C4-2B (cell line): ENCODE results near the gene KCNIP1.

ENCODE experiments used
- H3K27ac ChIP-seq: fragments of 450-650 bp; 2 replicates; pipeline ENCODE4 v1.5.1; 2017
- CTCF ChIP-seq: fragments of 450-650 bp; conservative IDR thresholded peaks from 2 replicates; pipeline ENCODE4 v1.5.1; 2017; ENCODE audit warnings: mild to moderate bottlenecking
- ZFX ChIP-seq: fragments of 450-650 bp; IDR thresholded peaks from 2 replicates; pipeline ENCODE4 v1.6.1; 2017

KCNIP1 gene

GRCh38 chr5:170469414-170469813, 34.4 kb upstream of the KCNIP1 start:
- no peak overlapping the region for H3K27ac ChIP-seq
- TF ChIP-seq ZFX = no peak
- no peak for TF ChIP-seq CTCF

- no peak for TF ChIP-seq ZFX
- TF ChIP-seq CTCF = no peak
- H3K27ac ChIP-seq = no peak overlapping the region
Observed at GRCh38 chr5:170470275-170470674, 33.5 kb upstream of the KCNIP1 start.

- TF ChIP-seq CTCF (no peak), ZFX (no peak)
- no peak overlapping the region for H3K27ac ChIP-seq
Observed at GRCh38 chr5:170470808-170471404, 32.9 kb upstream of the KCNIP1 start.

GRCh38 chr5:170471551-170472178, 32.2 kb upstream of the KCNIP1 start:
- no peak overlapping the region for H3K27ac ChIP-seq
- TF ChIP-seq ZFX = no peak
- TF ChIP-seq CTCF = no peak

GRCh38 chr5:170473642-170474041, 30.2 kb upstream of the KCNIP1 start:
- no peak overlapping the region for H3K27ac ChIP-seq
- TF ChIP-seq ZFX (no peak), CTCF (no peak)

GRCh38 chr5:170474489-170475274, 29.1 kb upstream of the KCNIP1 start:
- TF ChIP-seq CTCF (no peak), ZFX (no peak)
- no peak overlapping the region for H3K27ac ChIP-seq

- TF ChIP-seq CTCF = no peak
- TF ChIP-seq ZFX = no peak
- H3K27ac ChIP-seq = no peak overlapping the region
Observed at GRCh38 chr5:170475294-170476000, 28.4 kb upstream of the KCNIP1 start.
